GM19023 (cell line): ENCODE results near the gene SLC48A1.

Experiments used
- ATAC-seq: cut with Tn5 transposase; IDR thresholded peaks from one replicate; pipeline ENCODE4 v1.9.1; 2021; ENCODE audit warnings: mild to moderate bottlenecking, moderate library complexity; ENCODE audit not compliant: unreplicated experiment

The SLC48A1 gene

GRCh38 chr12:47821346-47821706, 48.3 kb downstream of the SLC48A1 start:
- ATAC-seq: no peak

- ATAC-seq: no peak
Measured at GRCh38 chr12:47822401-47822800, 49.4 kb downstream of the SLC48A1 start.

- ATAC-seq: no peak
Measured at GRCh38 chr12:47822863-47823262, 49.8 kb downstream of the SLC48A1 start.

- no peak for ATAC-seq
Measured at GRCh38 chr12:47823422-47824086, 50.5 kb downstream of the SLC48A1 start.

GRCh38 chr12:47824198-47824597, 51.2 kb downstream of the SLC48A1 start:
- ATAC-seq: no peak

GRCh38 chr12:47824635-47825034, 51.6 kb downstream of the SLC48A1 start:
- no peak for ATAC-seq

- ATAC-seq: no peak
Measured at GRCh38 chr12:47825173-47825639, 52.2 kb downstream of the SLC48A1 start.

GRCh38 chr12:47828008-47828975, 55.3 kb downstream of the SLC48A1 start:
- no peak for ATAC-seq

GRCh38 chr12:47828976-47829482, 56.0 kb downstream of the SLC48A1 start:
- no peak for ATAC-seq

GRCh38 chr12:47829584-47829983, 56.5 kb downstream of the SLC48A1 start:
- no peak for ATAC-seq
